IMR-90 (cell line): ENCODE measurements around the gene GSTP1. TPM values are rescaled to one million over a fixed set of nuclear protein-coding genes. Genes with fewer than 3 reads are reported as not detected.
A peak's percentile ranks its signal among the peaks of the same experiment; 100 is the strongest.

Source experiments
- ATAC-seq: fragments of 200-7000 bp; cut with Tn5 transposase; 2 replicates; pipeline ENCODE4 v1.9.1; 2020; ENCODE audit warnings: low read depth, mild to moderate bottlenecking, moderate library complexity
- BruUV-seq: library from RNA; stranded (reverse); fragments of 400-500 nt; replicated peaks from 2 replicates; lab custom pipeline; 2021; lab: Mats Ljungman, UMichigan
- CTCF ChIA-PET: fragments of 300-600 bp; formaldehyde crosslinking; extraction: SDS; loops from one replicate; lab custom pipeline; 2021; ENCODE audit warnings: antibody characterized with exemption; lab: Yijun Ruan, JAX
- POLR2A ChIA-PET: fragments of 300-600 bp; sonication (Branson Sonifier 250); formaldehyde crosslinking; loops from one replicate; lab custom pipeline; 2022; ENCODE audit warnings: antibody characterized with exemption; ENCODE audit not compliant: unreplicated experiment; lab: Charles Lee
- DNase-seq: peaks from one replicate; pipeline ENCODE4 v3.0.0; 2013
- H2AFZ ChIP-seq: replicated peaks from 2 replicates; pipeline ENCODE3; 2013; ENCODE audit warnings: low read length, mild to moderate bottlenecking; ENCODE audit not compliant: poor library complexity
- H2AK5ac ChIP-seq: 2 replicates; pipeline ENCODE4 v1.6.1; 2013; ENCODE audit warnings: low read depth, low read length, inconsistent platforms
- H2AK9ac ChIP-seq: replicated peaks from 2 replicates; pipeline ENCODE3; 2013; ENCODE audit warnings: mild to moderate bottlenecking, low read depth, low read length, moderate library complexity; ENCODE audit not compliant: poor library complexity
- H2BK120ac ChIP-seq: 2 replicates; pipeline ENCODE4 v1.6.1; 2013; ENCODE audit warnings: low read depth, low read length, inconsistent platforms
- H2BK15ac ChIP-seq: 3 replicates; pipeline ENCODE4 v1.6.1; 2013; ENCODE audit warnings: low read depth, low read length, inconsistent platforms
- H2BK20ac ChIP-seq: 2 replicates; pipeline ENCODE4 v1.6.1; 2013; ENCODE audit warnings: low read depth, mild to moderate bottlenecking, inconsistent platforms, low read length, moderate library complexity
- H2BK5ac ChIP-seq: 2 replicates; pipeline ENCODE4 v1.6.1; 2013; ENCODE audit warnings: mild to moderate bottlenecking, low read depth, low read length, inconsistent platforms; ENCODE audit not compliant: poor library complexity, severe bottlenecking
- H3K14ac ChIP-seq: replicated peaks from 2 replicates; pipeline ENCODE4 v1.6.1; 2013; ENCODE audit warnings: low read depth, low read length, inconsistent platforms
- H3K18ac ChIP-seq: 2 replicates; pipeline ENCODE4 v1.6.1; 2013; ENCODE audit warnings: low read depth, low read length, control low read depth
- H3K23ac ChIP-seq: 2 replicates; pipeline ENCODE4 v1.6.1; 2013; ENCODE audit warnings: low read depth, low read length, inconsistent platforms
- H3K27ac ChIP-seq: 2 replicates; pipeline ENCODE4 v1.5.1; 2013; ENCODE audit warnings: mild to moderate bottlenecking, control low read depth, low read length; ENCODE audit not compliant: insufficient read depth
- H3K27me3 ChIP-seq: 2 replicates; pipeline ENCODE4 v1.6.1; 2013; ENCODE audit warnings: low read length; ENCODE audit not compliant: control insufficient read depth, insufficient read depth
- H3K36me3 ChIP-seq: 2 replicates; pipeline ENCODE4 v1.6.1; 2013; ENCODE audit warnings: low read length, mixed read lengths; ENCODE audit not compliant: control insufficient read depth, insufficient read depth
- H3K4ac ChIP-seq: 2 replicates; pipeline ENCODE4 v1.6.1; 2013; ENCODE audit warnings: low read depth, low read length, inconsistent platforms
- H3K4me1 ChIP-seq: 2 replicates; pipeline ENCODE4 v1.6.1; 2013; ENCODE audit warnings: low read length, mixed read lengths; ENCODE audit not compliant: control insufficient read depth, insufficient read depth
- H3K4me2 ChIP-seq: 2 replicates; pipeline ENCODE4 v1.6.1; 2013; ENCODE audit warnings: low read depth, mild to moderate bottlenecking, control low read depth, low read length, moderate library complexity
- H3K4me3 ChIP-seq: 2 replicates; pipeline ENCODE4 v1.5.1; 2013; ENCODE audit warnings: low read depth, mild to moderate bottlenecking, control low read depth, low read length, moderate library complexity; ENCODE audit not compliant: insufficient read depth
- H3K56ac ChIP-seq: 2 replicates; pipeline ENCODE4 v1.6.1; 2013; ENCODE audit warnings: low read length, inconsistent platforms; ENCODE audit not compliant: insufficient read depth; ENCODE audit errors: extremely low read depth
- H3K79me1 ChIP-seq, 2 experiments: 2 replicates each; pipeline ENCODE4 v1.6.1; 2013; ENCODE audit warnings: low read length in 2 of 2, inconsistent platforms in 1 of 2, low read depth in 1 of 2
- H3K9ac ChIP-seq: 2 replicates; pipeline ENCODE4 v1.6.1; 2013; ENCODE audit warnings: low read depth, low read length, control low read depth
- H3K9me1 ChIP-seq: 2 replicates; pipeline ENCODE4 v1.6.1; 2013; ENCODE audit warnings: low read length, inconsistent platforms; ENCODE audit not compliant: insufficient read depth
- H3K9me3 ChIP-seq: 2 replicates; pipeline ENCODE4 v1.6.1; 2013; ENCODE audit warnings: low read length; ENCODE audit not compliant: control insufficient read depth, insufficient read depth
- H4K20me1 ChIP-seq: 2 replicates; pipeline ENCODE4 v1.6.1; 2013; ENCODE audit warnings: low read length, inconsistent platforms; ENCODE audit not compliant: insufficient read depth
- H4K5ac ChIP-seq: 2 replicates; pipeline ENCODE4 v1.6.1; 2013; ENCODE audit warnings: mild to moderate bottlenecking, low read depth, low read length, control low read depth
- H4K8ac ChIP-seq, 2 experiments: 2 replicates each; pipeline ENCODE4 v1.6.1; 2013; ENCODE audit warnings: low read depth in 2 of 2, low read length in 2 of 2, control low read depth in 1 of 2, inconsistent platforms in 1 of 2
- H4K91ac ChIP-seq: 2 replicates; pipeline ENCODE4 v1.6.1; 2013; ENCODE audit warnings: low read depth, low read length, inconsistent platforms; ENCODE audit not compliant: insufficient read depth
- MAFK ChIP-seq: IDR thresholded peaks from 2 replicates; pipeline ENCODE4 v1.6.1; 2012; ENCODE audit warnings: low read depth, low read length, improper control_type of control experiment
- MXI1 ChIP-seq: IDR thresholded peaks from 2 replicates; pipeline ENCODE4 v1.6.1; 2012; ENCODE audit warnings: low read depth, mild to moderate bottlenecking, low read length, moderate library complexity, borderline replicate concordance
- WGBS, 2 experiments: methylation state at CpG; one replicate each; pipeline versions ENCODE4 v1.1.5 to v1.1.7; 2013; ENCODE audit warnings: missing lambda C conversion rate in 2 of 2; ENCODE audit not compliant: insufficient read length in 1 of 2; ENCODE audit errors: extremely low coverage in 2 of 2; 5-methylcytosine and 5-hydroxymethylcytosine counted together
- dilution Hi-C: fragments of 300-500 bp; cut with HindIII; formaldehyde crosslinking; loops from one replicate; pipeline ENCODE4 v1.14.3; 2018; ENCODE audit warnings: low sequenced_read_pairs; ENCODE audit not compliant: unreplicated experiment
- in situ Hi-C: fragments of 300-500 bp; cut with MboI; formaldehyde crosslinking; loops from 3 replicates; pipeline ENCODE4 v1.14.3; 2019; ENCODE audit warnings: low sequenced_read_pairs, inconsistent platforms, mixed read lengths
- intact Hi-C: fragments of 100-400 bp; cut with micrococcal nuclease; formaldehyde crosslinking; loops from 2 replicates; pipeline ENCODE4 v1.10.0; 2022
- polyA plus RNA-seq, 3 experiments: library from polyadenylated mRNA; depleted of rRNA; stranded (reverse); fragments of >200 nt; gene quantifications; 2 replicates each; pipeline ENCODE4 v1.2.3, GENCODE V29; 2012; ENCODE audit warnings: low replicate concordance in 1 of 3
- total RNA-seq: library from RNA; depleted of rRNA; stranded (reverse); fragments of >200 nt; gene quantifications from 2 replicates; pipeline ENCODE4 v1.2.3, GENCODE V29; 2012

The GSTP1 gene
- total and polyA plus RNA-seq, 2 of the 4 experiments (the other 2 are of a cell fraction): 947 to 1,539 TPM

DNA sequence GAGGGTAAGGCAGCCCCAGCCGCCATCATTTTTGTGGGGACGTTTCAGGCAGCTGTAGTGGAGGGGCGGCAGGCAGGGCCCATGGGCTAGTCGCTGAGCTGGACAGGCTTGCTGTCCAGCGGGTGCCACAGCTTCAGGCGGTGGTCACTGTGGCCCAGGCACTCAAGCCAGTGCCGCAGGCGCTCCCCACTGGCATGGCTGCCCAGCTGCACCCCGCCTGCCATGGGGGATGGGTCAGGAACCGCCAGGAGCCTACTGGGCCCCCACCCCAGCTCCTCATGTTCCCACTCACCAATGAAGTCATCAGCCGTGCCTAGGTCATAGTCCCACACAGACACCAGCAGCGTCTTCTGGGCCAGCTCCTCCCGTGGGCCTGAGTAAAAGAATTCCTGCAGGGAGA lies 29.1 kb downstream of the GSTP1 start:
- in situ Hi-C loops (no loop called here), intact Hi-C loops (no loop called here), dilution Hi-C loops (no loop called here)
- H3K14ac ChIP-seq: no peak overlapping the region
- DNase-seq (no peak), ATAC-seq (no peak)
- H3K4me3 ChIP-seq: no peak overlapping the region
- H3K36me3 ChIP-seq: peaks cover 36% of the 10 kb centered on the region
- H3K4ac ChIP-seq: no peak overlapping the region
- no peak overlapping the region for H3K4me2 ChIP-seq
- no peaks in the 10 kb centered on the region; the same call in 1 of the 2 replicates for H4K20me1 ChIP-seq
- 91% methylated on average over 6 of the region's 13 CpGs; no CpG with 5 or more reads in 1 of the 2 experiments for WGBS, 2 experiments
- ChIA-PET CTCF (no interaction called here), POLR2A (no interaction called here)
- no peak overlapping the region for H3K9ac ChIP-seq
- H3K9me1 ChIP-seq: no peaks in the 10 kb centered on the region
- peaks cover 11 to 12% of the 10 kb centered on the region in 2 experiments; a peak in 3 of 4 replicates for H3K79me1 ChIP-seq
- H3K9me3 ChIP-seq: no peaks in the 10 kb centered on the region
- no peak overlapping the region for H2BK5ac ChIP-seq
- no peak overlapping the region for H2AK5ac ChIP-seq
- peaks cover 20% of the 10 kb centered on the region for H3K27me3 ChIP-seq
- H4K91ac ChIP-seq: no peak overlapping the region
- H4K5ac ChIP-seq: no peak overlapping the region
- H3K56ac ChIP-seq: no peak overlapping the region
- no peak overlapping the region for H3K27ac ChIP-seq
- H2BK20ac ChIP-seq: no peak overlapping the region
- H2AK9ac ChIP-seq: peak overlapping the region; percentile 37
- H2AFZ ChIP-seq: no peak overlapping the region
- no peak overlapping the region for H2BK120ac ChIP-seq
- H4K8ac ChIP-seq: no peak overlapping the region
- no peak overlapping the region for H3K18ac ChIP-seq
- no peak overlapping the region for H2BK15ac ChIP-seq
- no peak overlapping the region for H3K23ac ChIP-seq
- H3K4me1 ChIP-seq: 0 out of 2 replicates have a peak, but pooled peaks cover under 1% of the 10 kb centered on the region
- TF ChIP-seq MXI1 (no peak), MAFK (no peak)
- BruUV-seq: no TSS peak
